WTC11 (cell line): ENCODE results near the gene TIMM8A. TPM values are rescaled to one million over a fixed set of nuclear protein-coding genes. Genes with fewer than 3 reads are reported as not detected.

Experiments used
- ATAC-seq: fragments of 200-7000 bp; cut with Tn5 transposase; 2 replicates; pipeline ENCODE4 v1.10.0; 2021; ENCODE audit warnings: mild to moderate bottlenecking, moderate library complexity
- CTCF ChIA-PET: fragments of 300-600 bp; sonication (Branson Sonifier 250); formaldehyde crosslinking; loops from one replicate; lab custom pipeline; 2021; ENCODE audit warnings: antibody characterized with exemption; lab: Charles Lee
- POLR2A ChIA-PET: fragments of 350-600 bp; sonication (Branson Sonifier 250); formaldehyde crosslinking; loops from one replicate; lab custom pipeline; 2021; ENCODE audit warnings: antibody characterized with exemption; lab: Charles Lee
- DNase-seq: peaks from one replicate; pipeline ENCODE4 v3.0.0; 2021; ENCODE audit warnings: low spot score
- H3K27ac Mint-ChIP-seq: 2 replicates; pipeline ENCODE4 v1.8.0; 2021; ENCODE audit warnings: mixed read lengths
- H3K27me3 Mint-ChIP-seq: 2 replicates; pipeline ENCODE4 v1.8.0; 2021; ENCODE audit warnings: low read depth, mild to moderate bottlenecking, moderate library complexity, mixed read lengths
- H3K36me3 Mint-ChIP-seq: 2 replicates; pipeline ENCODE4 v1.8.0; 2021; ENCODE audit warnings: mixed read lengths
- H3K4me1 Mint-ChIP-seq: 2 replicates; pipeline ENCODE4 v1.8.0; 2022; ENCODE audit warnings: mixed read lengths
- H3K4me3 Mint-ChIP-seq: 2 replicates; pipeline ENCODE4 v1.8.0; 2021; ENCODE audit warnings: mild to moderate bottlenecking, moderate library complexity, mixed read lengths
- H3K9me3 Mint-ChIP-seq: 2 replicates; pipeline ENCODE4 v1.8.0; 2021; ENCODE audit warnings: mixed read lengths
- ATF1 ChIP-seq: sonication (generic); formaldehyde crosslinking; IDR thresholded peaks from 2 replicates; pipeline ENCODE4 v1.8.1; 2023; ENCODE audit warnings: mild to moderate bottlenecking, moderate library complexity, missing genetic modification reagents
- ATF2 ChIP-seq: sonication (generic); formaldehyde crosslinking; IDR thresholded peaks from 2 replicates; pipeline ENCODE4 v1.8.1; 2022; ENCODE audit warnings: low read depth, missing genetic modification reagents, borderline replicate concordance
- CBFB ChIP-seq: sonication (generic); formaldehyde crosslinking; IDR thresholded peaks from 2 replicates; pipeline ENCODE4 v1.8.1; 2022; ENCODE audit warnings: mild to moderate bottlenecking, low read depth, missing genetic modification reagents
- HMGXB4 ChIP-seq: sonication (generic); formaldehyde crosslinking; IDR thresholded peaks from 2 replicates; pipeline ENCODE4 v1.8.1; 2023; ENCODE audit warnings: mild to moderate bottlenecking, moderate library complexity, missing genetic modification reagents
- MXD4 ChIP-seq: fragments of 250-450 bp; sonication (Bioruptor Pico); IDR thresholded peaks from 2 replicates; pipeline ENCODE4 v1.8.0; 2021; ENCODE audit warnings: mild to moderate bottlenecking, moderate library complexity, borderline replicate concordance
- NFATC4 ChIP-seq: fragments of 250-450 bp; sonication (Bioruptor Pico); IDR thresholded peaks from 2 replicates; pipeline ENCODE4 v1.9.0; 2021; ENCODE audit warnings: mild to moderate bottlenecking
- RORB ChIP-seq: fragments of 250-450 bp; sonication (Bioruptor Pico); IDR thresholded peaks from 2 replicates; pipeline ENCODE4 v1.9.0; 2021; ENCODE audit warnings: mild to moderate bottlenecking
- SP1 ChIP-seq: sonication (generic); formaldehyde crosslinking; conservative IDR thresholded peaks from 2 replicates; pipeline ENCODE4 v1.8.1; 2022; ENCODE audit warnings: missing genetic modification reagents
- USF1 ChIP-seq: sonication (generic); formaldehyde crosslinking; IDR thresholded peaks from 2 replicates; pipeline ENCODE4 v1.8.0; 2022; ENCODE audit warnings: mild to moderate bottlenecking, missing genetic modification reagents
- ZMAT4 ChIP-seq: fragments of 250-450 bp; sonication (Bioruptor Pico); IDR thresholded peaks from 2 replicates; pipeline ENCODE4 v1.9.0; 2021; ENCODE audit warnings: mild to moderate bottlenecking
- ZNF121 ChIP-seq: sonication (generic); formaldehyde crosslinking; IDR thresholded peaks from 2 replicates; pipeline ENCODE4 v1.8.0; 2023; ENCODE audit warnings: missing genetic modification reagents
- ZNF396 ChIP-seq: fragments of 250-450 bp; sonication (Bioruptor Pico); IDR thresholded peaks from 2 replicates; pipeline ENCODE4 v1.8.0; 2021; ENCODE audit warnings: mild to moderate bottlenecking, moderate library complexity, borderline replicate concordance
- ZNF416 ChIP-seq: fragments of 250-450 bp; sonication (Bioruptor Pico); IDR thresholded peaks from 2 replicates; pipeline ENCODE4 v1.9.0; 2021; ENCODE audit warnings: mild to moderate bottlenecking, inconsistent platforms
- ZNF532 ChIP-seq: fragments of 250-450 bp; sonication (Bioruptor Pico); IDR thresholded peaks from 2 replicates; pipeline ENCODE4 v1.9.0; 2021; ENCODE audit warnings: mild to moderate bottlenecking, borderline replicate concordance
- total RNA-seq: library from RNA; stranded (reverse); gene quantifications from 3 replicates; pipeline ENCODE4 v1.2.3, GENCODE V29; 2021
- TF ChIP-seq, protein P1 (sequence below): sonication (generic); formaldehyde crosslinking; IDR thresholded peaks from 2 replicates; pipeline ENCODE4 v1.8.1; 2023; ENCODE audit warnings: mild to moderate bottlenecking, missing genetic modification reagents, borderline replicate concordance
- TF ChIP-seq, protein P2 (sequence below): sonication (generic); formaldehyde crosslinking; IDR thresholded peaks from 2 replicates; pipeline ENCODE4 v1.8.0; 2023; ENCODE audit warnings: mild to moderate bottlenecking, missing genetic modification reagents
- TF ChIP-seq, protein P3 (sequence below): fragments of 250-450 bp; sonication (Bioruptor Pico); conservative IDR thresholded peaks from 2 replicates; pipeline ENCODE4 v1.9.0; 2021; ENCODE audit warnings: mild to moderate bottlenecking

The TIMM8A gene
- total RNA-seq, 1 experiment from 2014 or later = 31.8 TPM

- Mint-ChIP-seq H3K4me3 (no peak overlapping the region), H3K36me3 (no peaks in the 10 kb centered on the region), H3K27me3 (no peaks in the 10 kb centered on the region), H3K4me1 (no peaks in the 10 kb centered on the region), H3K27ac (no peak overlapping the region), H3K9me3 (no peaks in the 10 kb centered on the region)
- TF ChIP-seq SP1 (CRISPR knock-in tag) (no peak), HMGXB4 (no peak), RORB (CRISPR knock-in tag) (no peak)
- TF ChIP-seq, protein P1, sequence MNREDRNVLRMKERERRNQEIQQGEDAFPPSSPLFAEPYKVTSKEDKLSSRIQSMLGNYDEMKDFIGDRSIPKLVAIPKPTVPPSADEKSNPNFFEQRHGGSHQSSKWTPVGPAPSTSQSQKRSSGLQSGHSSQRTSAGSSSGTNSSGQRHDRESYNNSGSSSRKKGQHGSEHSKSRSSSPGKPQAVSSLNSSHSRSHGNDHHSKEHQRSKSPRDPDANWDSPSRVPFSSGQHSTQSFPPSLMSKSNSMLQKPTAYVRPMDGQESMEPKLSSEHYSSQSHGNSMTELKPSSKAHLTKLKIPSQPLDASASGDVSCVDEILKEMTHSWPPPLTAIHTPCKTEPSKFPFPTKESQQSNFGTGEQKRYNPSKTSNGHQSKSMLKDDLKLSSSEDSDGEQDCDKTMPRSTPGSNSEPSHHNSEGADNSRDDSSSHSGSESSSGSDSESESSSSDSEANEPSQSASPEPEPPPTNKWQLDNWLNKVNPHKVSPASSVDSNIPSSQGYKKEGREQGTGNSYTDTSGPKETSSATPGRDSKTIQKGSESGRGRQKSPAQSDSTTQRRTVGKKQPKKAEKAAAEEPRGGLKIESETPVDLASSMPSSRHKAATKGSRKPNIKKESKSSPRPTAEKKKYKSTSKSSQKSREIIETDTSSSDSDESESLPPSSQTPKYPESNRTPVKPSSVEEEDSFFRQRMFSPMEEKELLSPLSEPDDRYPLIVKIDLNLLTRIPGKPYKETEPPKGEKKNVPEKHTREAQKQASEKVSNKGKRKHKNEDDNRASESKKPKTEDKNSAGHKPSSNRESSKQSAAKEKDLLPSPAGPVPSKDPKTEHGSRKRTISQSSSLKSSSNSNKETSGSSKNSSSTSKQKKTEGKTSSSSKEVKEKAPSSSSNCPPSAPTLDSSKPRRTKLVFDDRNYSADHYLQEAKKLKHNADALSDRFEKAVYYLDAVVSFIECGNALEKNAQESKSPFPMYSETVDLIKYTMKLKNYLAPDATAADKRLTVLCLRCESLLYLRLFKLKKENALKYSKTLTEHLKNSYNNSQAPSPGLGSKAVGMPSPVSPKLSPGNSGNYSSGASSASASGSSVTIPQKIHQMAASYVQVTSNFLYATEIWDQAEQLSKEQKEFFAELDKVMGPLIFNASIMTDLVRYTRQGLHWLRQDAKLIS (CRISPR knock-in tag) = no peak
- ATAC-seq = no peak
- ChIA-PET POLR2A (no interaction called here), CTCF (no interaction called here)
- no peak for DNase-seq
Measured at GRCh38 chrX:101362116-101362515, 13.6 kb upstream of the TIMM8A start.

DNA sequence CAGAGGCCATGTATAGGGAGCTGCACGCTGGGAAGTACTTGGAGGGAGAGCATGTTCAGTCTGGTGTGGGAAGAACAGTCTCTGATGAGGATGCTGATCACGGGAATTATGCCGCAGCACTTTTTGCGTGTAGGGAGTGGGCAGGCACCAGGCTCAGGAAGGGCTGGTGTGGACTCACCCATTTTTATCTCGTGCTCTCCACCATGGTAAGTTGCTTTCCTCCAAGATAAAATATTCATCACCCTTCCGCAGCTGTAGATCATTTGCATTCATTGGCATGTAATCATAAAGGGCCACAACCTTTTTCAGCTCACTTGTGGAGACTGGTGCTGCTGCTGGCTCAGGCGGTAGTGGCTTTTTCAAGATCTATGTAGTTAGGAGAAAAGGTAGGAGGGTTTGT lies 11.8 kb upstream of the TIMM8A start:
- H3K4me1 Mint-ChIP-seq = no peaks in the 10 kb centered on the region
- H3K4me3 Mint-ChIP-seq = no peak overlapping the region
- no peaks in the 10 kb centered on the region for H3K9me3 Mint-ChIP-seq
- ChIA-PET POLR2A (interaction anchor here (1.0 kb wide), 1 partner anchor 9 kb away, joined by 3 read pairs; no protein-coding TSS in a partner anchor), CTCF (no interaction called here)
- no peak overlapping the region for H3K27ac Mint-ChIP-seq
- H3K27me3 Mint-ChIP-seq = no peaks in the 10 kb centered on the region
- ATAC-seq = no peak
- no peaks in the 10 kb centered on the region for H3K36me3 Mint-ChIP-seq
- DNase-seq = no peak
- no peak for TF ChIP-seq USF1 (CRISPR knock-in tag)
- no peak for TF ChIP-seq ZNF121 (CRISPR knock-in tag)
- TF ChIP-seq ZMAT4 = no peak
- TF ChIP-seq, protein P2, sequence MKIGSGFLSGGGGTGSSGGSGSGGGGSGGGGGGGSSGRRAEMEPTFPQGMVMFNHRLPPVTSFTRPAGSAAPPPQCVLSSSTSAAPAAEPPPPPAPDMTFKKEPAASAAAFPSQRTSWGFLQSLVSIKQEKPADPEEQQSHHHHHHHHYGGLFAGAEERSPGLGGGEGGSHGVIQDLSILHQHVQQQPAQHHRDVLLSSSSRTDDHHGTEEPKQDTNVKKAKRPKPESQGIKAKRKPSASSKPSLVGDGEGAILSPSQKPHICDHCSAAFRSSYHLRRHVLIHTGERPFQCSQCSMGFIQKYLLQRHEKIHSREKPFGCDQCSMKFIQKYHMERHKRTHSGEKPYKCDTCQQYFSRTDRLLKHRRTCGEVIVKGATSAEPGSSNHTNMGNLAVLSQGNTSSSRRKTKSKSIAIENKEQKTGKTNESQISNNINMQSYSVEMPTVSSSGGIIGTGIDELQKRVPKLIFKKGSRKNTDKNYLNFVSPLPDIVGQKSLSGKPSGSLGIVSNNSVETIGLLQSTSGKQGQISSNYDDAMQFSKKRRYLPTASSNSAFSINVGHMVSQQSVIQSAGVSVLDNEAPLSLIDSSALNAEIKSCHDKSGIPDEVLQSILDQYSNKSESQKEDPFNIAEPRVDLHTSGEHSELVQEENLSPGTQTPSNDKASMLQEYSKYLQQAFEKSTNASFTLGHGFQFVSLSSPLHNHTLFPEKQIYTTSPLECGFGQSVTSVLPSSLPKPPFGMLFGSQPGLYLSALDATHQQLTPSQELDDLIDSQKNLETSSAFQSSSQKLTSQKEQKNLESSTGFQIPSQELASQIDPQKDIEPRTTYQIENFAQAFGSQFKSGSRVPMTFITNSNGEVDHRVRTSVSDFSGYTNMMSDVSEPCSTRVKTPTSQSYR (CRISPR knock-in tag) = no peak
- no peak for TF ChIP-seq ZNF416 (CRISPR knock-in tag)
- TF ChIP-seq, protein P3, sequence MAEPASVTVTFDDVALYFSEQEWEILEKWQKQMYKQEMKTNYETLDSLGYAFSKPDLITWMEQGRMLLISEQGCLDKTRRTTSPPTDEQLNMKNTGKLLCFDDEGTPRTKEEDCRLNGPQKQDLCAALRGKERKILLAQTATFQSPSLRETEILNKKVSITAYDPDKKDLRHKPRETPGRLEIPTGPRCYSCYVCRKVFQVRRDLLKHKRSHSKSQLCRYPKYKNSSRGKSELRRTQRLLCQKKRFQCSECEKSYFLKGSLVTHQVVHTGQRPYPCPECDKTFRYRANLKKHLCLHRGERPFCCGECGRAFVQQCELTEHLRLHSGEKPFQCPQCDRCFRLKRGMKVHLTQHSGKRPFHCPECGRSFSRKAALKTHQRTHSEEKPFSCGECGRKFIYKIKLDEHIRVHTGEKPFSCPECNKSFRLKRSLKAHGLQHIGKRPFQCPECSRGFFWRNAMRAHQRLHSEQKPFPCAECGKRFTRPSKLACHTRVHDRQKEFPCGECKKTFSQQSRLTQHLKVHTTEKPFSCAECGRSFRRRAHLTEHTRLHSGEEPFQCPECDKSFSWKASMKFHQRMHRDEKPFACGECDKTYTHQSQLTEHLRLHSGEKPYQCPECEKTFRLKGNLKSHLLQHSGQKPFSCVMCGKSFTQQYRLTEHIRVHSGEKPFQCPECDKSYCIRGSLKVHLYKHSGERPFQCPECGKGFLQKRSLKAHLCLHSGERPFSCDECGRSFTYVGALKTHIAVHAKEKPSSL (CRISPR knock-in tag) = no peak
- no peak for TF ChIP-seq ZNF396 (CRISPR knock-in tag)
- TF ChIP-seq CBFB (CRISPR knock-in tag) = no peak
- no peak for TF ChIP-seq ZNF532 (CRISPR knock-in tag)
- no peak for TF ChIP-seq ATF1 (CRISPR knock-in tag)
- TF ChIP-seq RORB (CRISPR knock-in tag) = no peak
- no peak for TF ChIP-seq NFATC4
- TF ChIP-seq ATF2 (CRISPR knock-in tag) = no peak
- TF ChIP-seq MXD4 (CRISPR knock-in tag) = no peak
